Natural killer cell (primary cell): ENCODE measurements around the gene MAST4. TPM values are rescaled to one million over a fixed set of nuclear protein-coding genes. Genes with fewer than 3 reads are reported as not detected.

Source experiments
- ATAC-seq, 3 donors: fragments of 150-1000 bp in 2 of 3; fragments of 200-7000 bp in 1 of 3; cut with Tn5 transposase; 1 replicate in 1 of 3; 2 replicates in 2 of 3; pipeline ENCODE4 v1.10.0; 2021; ENCODE audit warnings: mild to moderate bottlenecking in 2 of 3, moderate library complexity in 2 of 3
- DNase-seq, 2 donors: peaks; one replicate each; pipeline versions ENCODE4 v3.0.0 to v3.0.0-alpha.2; 2013 to 2021; ENCODE audit warnings: mixed read lengths in 1 of 2
- H3K27ac ChIP-seq: one replicate; pipeline ENCODE4 v1.5.1; 2013; ENCODE audit warnings: mild to moderate bottlenecking, low read length
- H3K27me3 ChIP-seq: one replicate; pipeline ENCODE4 v1.6.1; 2013; ENCODE audit warnings: low read length; ENCODE audit not compliant: control insufficient read depth, insufficient read depth
- H3K36me3 ChIP-seq: one replicate; pipeline ENCODE4 v1.6.1; 2013; ENCODE audit warnings: low read length; ENCODE audit not compliant: control insufficient read depth, insufficient read depth
- H3K4me1 ChIP-seq: one replicate; pipeline ENCODE4 v1.6.1; 2013; ENCODE audit warnings: low read length; ENCODE audit not compliant: control insufficient read depth, insufficient read depth
- H3K4me3 ChIP-seq: one replicate; pipeline ENCODE4 v1.5.1; 2013; ENCODE audit warnings: low read length
- H3K9me3 ChIP-seq: one replicate; pipeline ENCODE4 v1.6.1; 2013; ENCODE audit warnings: low read length; ENCODE audit not compliant: control insufficient read depth, insufficient read depth
- H3K27ac Mint-ChIP-seq, 2 donors: one replicate each; pipeline ENCODE4 v1.8.0; 2022; ENCODE audit warnings: mild to moderate bottlenecking in 2 of 2, mixed read lengths in 2 of 2, moderate library complexity in 1 of 2
- H3K27me3 Mint-ChIP-seq, 2 donors: one replicate each; pipeline ENCODE4 v1.8.0; 2022; ENCODE audit warnings: low read depth in 2 of 2, mixed read lengths in 2 of 2
- H3K36me3 Mint-ChIP-seq: one replicate; pipeline ENCODE4 v1.8.0; 2022; ENCODE audit warnings: mixed read lengths
- H3K4me1 Mint-ChIP-seq, 2 donors: one replicate each; pipeline ENCODE4 v1.8.0; 2022; ENCODE audit warnings: mixed read lengths in 2 of 2
- H3K4me3 Mint-ChIP-seq: one replicate; pipeline ENCODE4 v1.8.0; 2022; ENCODE audit warnings: mild to moderate bottlenecking, moderate library complexity, mixed read lengths
- H3K9me3 Mint-ChIP-seq, 2 donors: one replicate each; pipeline ENCODE4 v1.8.0; 2022; ENCODE audit warnings: mixed read lengths in 2 of 2
- WGBS: methylation state at CpG from one replicate; pipeline ENCODE4 v1.1.7; 2013; ENCODE audit warnings: missing lambda C conversion rate; ENCODE audit not compliant: insufficient coverage; 5-methylcytosine and 5-hydroxymethylcytosine counted together
- intact Hi-C: fragments of 100-400 bp; cut with micrococcal nuclease; formaldehyde crosslinking; loops from one replicate; pipeline ENCODE4 v1.14.2; 2022
- total RNA-seq, 4 donors: library from RNA; stranded (reverse); fragments of 120-200 nt in 1 of 4; gene quantifications; one replicate each; pipeline versions ENCODE4 v1.2.3 to v1.2.4, GENCODE V29; 2013 to 2022
- TF ChIP-seq, protein P1 (sequence below): fragments of 200-600 bp; IDR thresholded peaks from one replicate; pipeline ENCODE4 v1.8.0; 2022; ENCODE audit warnings: antibody characterized with exemption

The MAST4 gene
- total RNA-seq, 3 donors from 2014 or later (not counting 1 experiment from before 2014, with no cell fraction given): 6.5 to 14.1 (median 12.7) TPM

DNA sequence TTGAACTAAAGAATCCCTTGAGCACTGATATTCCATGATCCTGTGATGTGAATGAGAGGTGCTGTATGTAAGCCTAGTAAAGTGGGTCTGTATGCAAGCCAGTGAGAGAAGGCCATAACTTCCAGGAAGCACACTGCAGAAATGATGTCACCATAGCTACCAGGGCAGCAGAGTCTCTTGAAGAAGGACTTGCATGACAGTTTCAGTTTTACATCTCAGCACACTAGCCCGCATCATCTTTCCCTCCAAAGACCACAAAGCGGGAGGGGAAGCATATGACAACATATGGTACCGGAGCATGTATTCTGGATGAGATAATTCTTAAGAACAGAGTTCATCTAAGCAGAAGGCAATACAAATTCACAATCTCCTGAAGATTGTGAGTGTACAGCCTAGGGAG, 37.6 kb upstream of the MAST4 start:
- Mint-ChIP-seq H3K4me3 (no peak overlapping the region), H3K27ac (no peak overlapping the region), H3K4me1 (no peaks in the 10 kb centered on the region), H3K36me3 (no peaks in the 10 kb centered on the region), H3K9me3 (peaks cover 0 to 3% of the 10 kb centered on the region in 2 donors), H3K27me3 (no peaks in the 10 kb centered on the region)
- no peaks in the 10 kb centered on the region for H3K27me3 ChIP-seq
- DNase-seq: no peak
- H3K36me3 ChIP-seq: no peaks in the 10 kb centered on the region
- H3K4me1 ChIP-seq: no peaks in the 10 kb centered on the region
- no peak overlapping the region for H3K4me3 ChIP-seq
- peak in 1 of 3 donors; percentile 32 for ATAC-seq
- H3K9me3 ChIP-seq: no peaks in the 10 kb centered on the region
- 40% methylated on average over 1 of the region's 3 CpGs for WGBS
- TF ChIP-seq, protein P1, sequence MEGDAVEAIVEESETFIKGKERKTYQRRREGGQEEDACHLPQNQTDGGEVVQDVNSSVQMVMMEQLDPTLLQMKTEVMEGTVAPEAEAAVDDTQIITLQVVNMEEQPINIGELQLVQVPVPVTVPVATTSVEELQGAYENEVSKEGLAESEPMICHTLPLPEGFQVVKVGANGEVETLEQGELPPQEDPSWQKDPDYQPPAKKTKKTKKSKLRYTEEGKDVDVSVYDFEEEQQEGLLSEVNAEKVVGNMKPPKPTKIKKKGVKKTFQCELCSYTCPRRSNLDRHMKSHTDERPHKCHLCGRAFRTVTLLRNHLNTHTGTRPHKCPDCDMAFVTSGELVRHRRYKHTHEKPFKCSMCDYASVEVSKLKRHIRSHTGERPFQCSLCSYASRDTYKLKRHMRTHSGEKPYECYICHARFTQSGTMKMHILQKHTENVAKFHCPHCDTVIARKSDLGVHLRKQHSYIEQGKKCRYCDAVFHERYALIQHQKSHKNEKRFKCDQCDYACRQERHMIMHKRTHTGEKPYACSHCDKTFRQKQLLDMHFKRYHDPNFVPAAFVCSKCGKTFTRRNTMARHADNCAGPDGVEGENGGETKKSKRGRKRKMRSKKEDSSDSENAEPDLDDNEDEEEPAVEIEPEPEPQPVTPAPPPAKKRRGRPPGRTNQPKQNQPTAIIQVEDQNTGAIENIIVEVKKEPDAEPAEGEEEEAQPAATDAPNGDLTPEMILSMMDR: no peak
- intact Hi-C loops: no loop called here
- H3K27ac ChIP-seq: no peak overlapping the region

DNA sequence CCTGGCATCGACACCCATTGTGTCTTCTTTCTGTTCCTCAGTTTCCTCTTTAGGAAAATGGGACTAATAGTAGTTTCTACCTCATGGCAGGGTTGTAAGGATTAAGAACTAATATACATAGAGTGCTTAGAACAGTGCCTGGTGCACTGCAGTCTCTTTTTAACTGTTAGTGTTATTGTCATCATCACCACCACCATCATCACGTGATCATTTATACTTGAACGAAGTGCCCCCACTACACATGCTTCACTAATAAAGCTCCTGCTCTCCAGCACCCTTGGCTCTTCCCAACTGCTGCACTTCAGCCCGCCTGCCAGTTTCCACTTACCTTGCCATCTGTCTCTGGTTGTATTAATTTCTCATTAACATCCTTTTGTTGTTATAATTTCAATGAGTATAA, 35.8 kb upstream of the MAST4 start:
- no peak for ATAC-seq
- H3K4me3 ChIP-seq: no peak overlapping the region
- peaks cover 0 to 3% of the 10 kb centered on the region in 2 donors for H3K9me3 Mint-ChIP-seq
- no peaks in the 10 kb centered on the region for H3K27me3 ChIP-seq
- H3K27ac Mint-ChIP-seq: no peak overlapping the region
- intact Hi-C loops: no loop called here
- 85% methylated on average over 4 of the region's 4 CpGs for WGBS
- no peak overlapping the region for H3K4me3 Mint-ChIP-seq
- no peaks in the 10 kb centered on the region for H3K4me1 ChIP-seq
- H3K36me3 ChIP-seq: no peaks in the 10 kb centered on the region
- TF ChIP-seq, protein P1: no peak
- no peak for DNase-seq
- H3K36me3 Mint-ChIP-seq: no peaks in the 10 kb centered on the region
- no peaks in the 10 kb centered on the region for H3K4me1 Mint-ChIP-seq
- no peak overlapping the region for H3K27ac ChIP-seq
- H3K27me3 Mint-ChIP-seq: no peaks in the 10 kb centered on the region
- no peaks in the 10 kb centered on the region for H3K9me3 ChIP-seq

DNA sequence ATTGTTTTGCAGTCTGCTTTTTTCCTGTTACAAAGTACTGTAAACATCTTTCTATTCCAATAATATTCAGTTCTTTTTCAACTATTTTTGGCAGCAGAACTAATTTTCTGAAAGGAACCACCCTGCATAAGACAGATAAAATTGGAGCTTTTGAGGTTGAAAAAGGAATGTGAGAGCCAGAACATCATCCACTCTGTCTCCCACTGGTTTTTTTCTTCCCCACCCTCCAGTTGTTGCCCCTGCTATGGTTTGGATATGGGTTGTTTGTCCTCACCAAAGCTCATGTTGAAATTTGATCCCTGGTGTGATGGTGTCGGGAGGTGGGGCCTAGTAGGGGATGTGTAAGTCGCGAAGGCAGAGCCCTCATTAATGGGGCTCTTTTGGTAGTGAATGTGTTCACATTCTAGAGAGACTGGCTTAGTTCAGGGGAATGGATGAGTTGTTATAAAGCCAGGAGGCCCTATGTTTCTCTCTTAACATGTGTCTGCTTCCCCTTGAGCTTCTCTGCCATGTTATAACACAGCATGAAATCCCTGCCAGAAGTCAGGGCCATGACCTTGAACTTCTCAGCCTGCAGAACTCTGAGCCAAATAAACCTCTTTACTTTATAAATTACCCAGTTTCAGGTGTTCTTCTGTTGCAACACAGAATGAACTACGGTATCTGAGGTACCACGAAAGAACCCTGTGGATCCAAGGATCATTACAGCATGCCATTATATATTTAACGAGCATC, 34.8 kb upstream of the MAST4 start:
- no peaks in the 10 kb centered on the region for H3K4me1 Mint-ChIP-seq
- no peak overlapping the region for H3K27ac Mint-ChIP-seq
- ATAC-seq (no peak), DNase-seq (no peak)
- H3K9me3 Mint-ChIP-seq: peaks cover 0 to 3% of the 10 kb centered on the region in 2 donors
- Histone ChIP-seq H3K27me3 (no peaks in the 10 kb centered on the region), H3K4me3 (no peak overlapping the region), H3K4me1 (no peaks in the 10 kb centered on the region), H3K36me3 (no peaks in the 10 kb centered on the region), H3K27ac (no peak overlapping the region), H3K9me3 (no peaks in the 10 kb centered on the region)
- H3K36me3 Mint-ChIP-seq: no peaks in the 10 kb centered on the region
- intact Hi-C loops: no loop called here
- H3K27me3 Mint-ChIP-seq: no peaks in the 10 kb centered on the region
- 85% methylated on average over 6 of the region's 6 CpGs for WGBS
- TF ChIP-seq, protein P1: no peak
- H3K4me3 Mint-ChIP-seq: no peak overlapping the region

DNA sequence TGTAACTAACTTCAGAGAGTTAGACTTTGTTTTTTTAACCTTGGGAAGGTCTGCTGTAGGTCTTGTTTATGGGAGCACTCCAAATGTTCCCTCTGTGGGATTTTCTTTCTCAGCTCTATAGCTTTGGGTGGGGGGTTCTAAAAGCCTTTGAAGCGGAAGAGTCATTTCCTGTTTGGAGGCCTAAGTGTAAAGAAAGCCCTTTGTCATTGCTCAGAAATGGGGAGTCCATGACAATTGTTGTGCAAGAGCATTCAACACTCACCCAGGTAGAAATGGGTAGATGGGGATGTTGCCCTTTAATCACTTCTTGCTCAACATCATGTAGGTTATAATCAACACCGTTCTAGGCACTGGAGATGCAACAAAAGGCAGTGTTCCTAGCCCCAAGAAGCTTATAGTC, 30.3 kb upstream of the MAST4 start:
- Histone ChIP-seq H3K27me3 (no peaks in the 10 kb centered on the region), H3K4me1 (no peaks in the 10 kb centered on the region), H3K4me3 (no peak overlapping the region), H3K36me3 (no peaks in the 10 kb centered on the region), H3K27ac (no peak overlapping the region), H3K9me3 (no peaks in the 10 kb centered on the region)
- H3K27me3 Mint-ChIP-seq: no peaks in the 10 kb centered on the region
- ATAC-seq: no peak
- no peak overlapping the region for H3K27ac Mint-ChIP-seq
- no peaks in the 10 kb centered on the region for H3K36me3 Mint-ChIP-seq
- H3K4me1 Mint-ChIP-seq: no peaks in the 10 kb centered on the region
- DNase-seq: no peak
- intact Hi-C loops: no loop called here
- WGBS: 72% methylated on average over 2 of the region's 2 CpGs
- H3K9me3 Mint-ChIP-seq: peaks cover 0 to 6% of the 10 kb centered on the region in 2 donors
- H3K4me3 Mint-ChIP-seq: no peak overlapping the region
- TF ChIP-seq, protein P1: no peak
